ENCODE data around the gene ARAF.

The ARAF gene

GRCh38 chrX:47523713-47524166 lies 37.3 kb upstream of the ARAF start:
- Histone ChIP-seq H3K9ac (peak overlapping the region; percentile 57 to 76 (median 72); a peak in 21 of 22 replicates), H3K9me3 (replicated peaks in 1 of 11) (peaks cover 13 to 37% (median 20%) of the 10 kb centered on the region in 11 experiments; a peak in 20 of 22 replicates), H4K20me1 (no peaks in the 10 kb centered on the region), H3K4me1 (peaks cover 0 to 4% (median 0%) of the 10 kb centered on the region in 10 experiments; a peak in 1 of 20 replicates), H3K36me3 (no peaks in the 10 kb centered on the region), H3K27me3 (peaks cover 3 to 35% (median 13%) of the 10 kb centered on the region in 11 experiments; a peak in 11 of 22 replicates), H3K27ac (peak overlapping the region in 8 of 11 experiments; percentile 22 to 67 (median 42); a peak in 13 of 22 replicates), H3K4me2 (peak overlapping the region; percentile 73 to 88 (median 80)), H3K4me3 (peak overlapping the region; percentile 57 to 71 (median 64))
- no peak for TF ChIP-seq Cebpa-rat (IDR thresholded peaks at IDR 0.05)

- Histone ChIP-seq H3K9ac (no peak overlapping the region), H3K27ac (no peak overlapping the region), H3K27me3 (peaks cover 0 to 32% (median 4%) of the 10 kb centered on the region in 11 experiments; a peak in 7 of 22 replicates), H3K9me3 (replicated peaks in 1 of 11) (0 out of 22 replicates have a peak, but pooled peaks cover 0 to 4% (median 0%) of the 10 kb centered on the region in 11 experiments), H3K4me2 (no peak overlapping the region), H4K20me1 (no peaks in the 10 kb centered on the region), H3K36me3 (no peaks in the 10 kb centered on the region), H3K4me3 (no peak overlapping the region), H3K4me1 (peaks cover 0 to 7% (median 0%) of the 10 kb centered on the region in 10 experiments; a peak in 1 of 20 replicates)
- no peak for TF ChIP-seq Cebpa-rat (IDR thresholded peaks at IDR 0.05)
Observed at GRCh38 chrX:47529548-47529947, 31.5 kb upstream of the ARAF start.

GRCh38 chrX:47530049-47530448 lies 31.0 kb upstream of the ARAF start:
- H3K9ac ChIP-seq: no peak overlapping the region
- H3K4me1 ChIP-seq: peaks cover 0 to 7% (median 0%) of the 10 kb centered on the region in 10 experiments; a peak in 1 of 20 replicates
- 0 out of 22 replicates have a peak, but pooled peaks cover 0 to 4% (median 0%) of the 10 kb centered on the region in 11 experiments for H3K9me3 ChIP-seq (replicated peaks in 1 of 11)
- TF ChIP-seq Cebpa-rat (IDR thresholded peaks at IDR 0.05): no peak
- H3K4me2 ChIP-seq: no peak overlapping the region
- peaks cover 0 to 32% (median 4%) of the 10 kb centered on the region in 11 experiments; a peak in 7 of 22 replicates for H3K27me3 ChIP-seq
- H4K20me1 ChIP-seq: no peaks in the 10 kb centered on the region
- no peak overlapping the region for H3K4me3 ChIP-seq
- no peaks in the 10 kb centered on the region for H3K36me3 ChIP-seq
- H3K27ac ChIP-seq: no peak overlapping the region

GRCh38 chrX:47539860-47540259 lies 21.1 kb upstream of the ARAF start:
- no peaks in the 10 kb centered on the region for H4K20me1 ChIP-seq
- no peak overlapping the region for H3K27ac ChIP-seq
- H3K9me3 ChIP-seq (replicated peaks in 1 of 11): peaks cover 0 to 3% (median 0%) of the 10 kb centered on the region in 11 experiments; a peak in 1 of 22 replicates
- no peak overlapping the region for H3K4me3 ChIP-seq
- H3K27me3 ChIP-seq: peaks cover 5 to 60% (median 28%) of the 10 kb centered on the region in 11 experiments; a peak in 19 of 22 replicates
- TF ChIP-seq Cebpa-rat (IDR thresholded peaks at IDR 0.05): no peak
- no peaks in the 10 kb centered on the region for H3K36me3 ChIP-seq
- no peak overlapping the region for H3K4me2 ChIP-seq
- H3K4me1 ChIP-seq: peaks cover 0 to 4% (median 0%) of the 10 kb centered on the region in 10 experiments; a peak in 1 of 20 replicates
- H3K9ac ChIP-seq: no peak overlapping the region

- Histone ChIP-seq H3K4me1 (peaks cover 0 to 4% (median 0%) of the 10 kb centered on the region in 10 experiments; a peak in 1 of 20 replicates), H3K27me3 (peaks cover 5 to 55% (median 28%) of the 10 kb centered on the region in 11 experiments; a peak in 20 of 22 replicates), H3K27ac (no peak overlapping the region), H3K4me2 (peak overlapping the region in 3 of 11 experiments; percentile 4 to 15 (median 10); a peak in 3 of 22 replicates), H4K20me1 (no peaks in the 10 kb centered on the region), H3K4me3 (no peak overlapping the region), H3K9ac (no peak overlapping the region), H3K9me3 (replicated peaks in 1 of 11) (peaks cover 0 to under 1% (median 0%) of the 10 kb centered on the region in 11 experiments; a peak in 1 of 22 replicates), H3K36me3 (no peaks in the 10 kb centered on the region)
- TF ChIP-seq Cebpa-rat (IDR thresholded peaks at IDR 0.05): no peak
Observed at GRCh38 chrX:47540754-47541538, 20.1 kb upstream of the ARAF start.

- H3K36me3 ChIP-seq: no peaks in the 10 kb centered on the region
- H3K9me3 ChIP-seq (replicated peaks in 1 of 11): no peaks in the 10 kb centered on the region
- H3K9ac ChIP-seq: no peak overlapping the region
- H3K27me3 ChIP-seq: peaks cover 4 to 51% (median 22%) of the 10 kb centered on the region in 11 experiments; a peak in 20 of 22 replicates
- H4K20me1 ChIP-seq: no peaks in the 10 kb centered on the region
- no peak for TF ChIP-seq Cebpa-rat (IDR thresholded peaks at IDR 0.05)
- H3K27ac ChIP-seq: no peak overlapping the region
- H3K4me2 ChIP-seq: no peak overlapping the region
- H3K4me3 ChIP-seq: no peak overlapping the region
- peaks cover 0 to 4% (median 0%) of the 10 kb centered on the region in 10 experiments; a peak in 1 of 20 replicates for H3K4me1 ChIP-seq
Observed at GRCh38 chrX:47543496-47543895, 17.5 kb upstream of the ARAF start.

- Histone ChIP-seq H3K4me1 (peaks cover 0 to 7% (median 6%) of the 10 kb centered on the region in 10 experiments; a peak in 7 of 20 replicates), H3K9ac (peak overlapping the region in 3 of 11 experiments; percentile 12 to 41 (median 29); a peak in 2 of 22 replicates), H3K36me3 (no peaks in the 10 kb centered on the region), H4K20me1 (no peaks in the 10 kb centered on the region), H3K9me3 (replicated peaks in 1 of 11) (peaks cover 0 to 6% (median 0%) of the 10 kb centered on the region in 11 experiments; a peak in 2 of 22 replicates), H3K4me3 (peak overlapping the region in 6 of 10 experiments; percentile 19 to 39 (median 28); a peak in 7 of 20 replicates), H3K4me2 (peak overlapping the region in 10 of 11 experiments; percentile 14 to 65 (median 32); a peak in 12 of 22 replicates), H3K27me3 (peaks cover 14 to 72% (median 46%) of the 10 kb centered on the region in 11 experiments; a peak in 20 of 22 replicates), H3K27ac (peak overlapping the region in 8 of 11 experiments; percentile 14 to 47 (median 30); a peak in 7 of 22 replicates)
- no peak for TF ChIP-seq Cebpa-rat (IDR thresholded peaks at IDR 0.05)
Observed at GRCh38 chrX:47556045-47556623, 4.9 kb upstream of the ARAF start.

- H3K27me3 ChIP-seq: peaks cover 14 to 62% (median 37%) of the 10 kb centered on the region in 11 experiments; a peak in 19 of 22 replicates
- H4K20me1 ChIP-seq: peaks cover 3 to 21% (median 12%) of the 10 kb centered on the region in 11 experiments; a peak in 13 of 22 replicates
- no peak overlapping the region for H3K4me3 ChIP-seq
- no peak overlapping the region for H3K9ac ChIP-seq
- H3K36me3 ChIP-seq: peaks cover 0 to 8% (median 7%) of the 10 kb centered on the region in 11 experiments; a peak in 11 of 22 replicates
- H3K27ac ChIP-seq: no peak overlapping the region
- peaks cover 0 to 11% (median 0%) of the 10 kb centered on the region in 11 experiments; a peak in 2 of 22 replicates for H3K9me3 ChIP-seq (replicated peaks in 1 of 11)
- TF ChIP-seq Cebpa-rat (IDR thresholded peaks at IDR 0.05): no peak
- peaks cover 10 to 24% (median 20%) of the 10 kb centered on the region in 10 experiments for H3K4me1 ChIP-seq
- no peak overlapping the region for H3K4me2 ChIP-seq
Observed at GRCh38 chrX:47558436-47558835, 2.6 kb upstream of the ARAF start.

Data from BLaER1 treated with 17β-estradiol and CSF1 and Interleukin-3, amounts not matched to agents 10 nM and 100 nM (cell line).